Ascending aorta (tissue), 2 donors: Measurements from ENCODE around the gene RAD51B. TPM values are rescaled to one million over a fixed set of nuclear protein-coding genes. Genes with fewer than 3 reads are reported as not detected.

Source experiments
- DNase-seq, 2 donors: peaks; one replicate each; pipeline ENCODE4 v3.0.0-alpha.2; 2019; ENCODE audit warnings: low spot score in 2 of 2
- H3K27ac ChIP-seq, 2 donors: fragments of 200-600 bp; sonication (generic); one replicate each; pipeline ENCODE4 v1.5.1; 2016 to 2017; ENCODE audit warnings: mild to moderate bottlenecking in 1 of 2
- H3K27me3 ChIP-seq: fragments of 200-600 bp; sonication (generic); one replicate; pipeline ENCODE4 v1.5.1; 2017
- H3K36me3 ChIP-seq, 2 donors: fragments of 200-600 bp; sonication (generic); one replicate each; pipeline ENCODE4 v1.5.1; 2016
- H3K4me1 ChIP-seq, 2 donors: fragments of 200-600 bp; sonication (generic); one replicate each; pipeline ENCODE4 v1.5.1; 2016 to 2017; ENCODE audit warnings: mild to moderate bottlenecking in 1 of 2
- H3K4me3 ChIP-seq, 2 donors: fragments of 200-600 bp; sonication (generic); one replicate each; pipeline ENCODE4 v1.5.1; 2016 to 2017; ENCODE audit warnings: mild to moderate bottlenecking in 1 of 2
- H3K9me3 ChIP-seq, 2 donors: fragments of 200-600 bp; sonication (generic); one replicate each; pipeline ENCODE4 v1.5.1; 2016
- CTCF ChIP-seq, 3 experiments: fragments of 200-600 bp in 2 of 3; fragments of 450-650 bp in 1 of 3; sonication (generic) in 2 of 3; IDR thresholded peaks; one replicate each; pipeline ENCODE4 v1.5.1; 2016 to 2019; ENCODE audit warnings: antibody characterized with exemption in 3 of 3, mild to moderate bottlenecking in 1 of 3, moderate library complexity in 1 of 3
- intact Hi-C: fragments of 100-400 bp; cut with DNase I; formaldehyde crosslinking; loops from one replicate; pipeline ENCODE4 v1.15.1; 2023
- total RNA-seq: library from RNA; depleted of rRNA; stranded (reverse); fragments of >200 nt; gene quantifications from one replicate; pipeline ENCODE4 v1.1.0, GENCODE V29; 2016

Gene RAD51B
- total RNA-seq, 1 donor from 2014 or later = not detected

GRCh38 chr14:68551045-68551683 lies 731.6 kb downstream of the RAD51B start:
- no peaks in the 10 kb centered on the region for H3K36me3 ChIP-seq
- H3K27me3 ChIP-seq = no peaks in the 10 kb centered on the region
- intact Hi-C loops = no loop called here
- H3K9me3 ChIP-seq = no peaks in the 10 kb centered on the region
- peaks cover 28 to 63% of the 10 kb centered on the region in 2 donors for H3K4me1 ChIP-seq
- peak in 1 of 2 donors; percentile 62 for DNase-seq
- H3K27ac ChIP-seq = peak overlapping the region; percentile 60 to 66
- no peak for TF ChIP-seq CTCF (IDR thresholded peaks at IDR 0.05)
- H3K4me3 ChIP-seq = no peak overlapping the region

GRCh38 chr14:68552075-68552474 lies 732.5 kb downstream of the RAD51B start:
- no peaks in the 10 kb centered on the region for H3K36me3 ChIP-seq

GRCh38 chr14:68552602-68553001 lies 733.0 kb downstream of the RAD51B start:
- peaks cover 16 to 48% of the 10 kb centered on the region in 2 donors for H3K4me1 ChIP-seq
- no peak for TF ChIP-seq CTCF (IDR thresholded peaks at IDR 0.05)
- H3K36me3 ChIP-seq = no peaks in the 10 kb centered on the region
- intact Hi-C loops = no loop called here
- peak in 1 of 2 donors; percentile 57 for DNase-seq
- H3K9me3 ChIP-seq = no peaks in the 10 kb centered on the region
- H3K27ac ChIP-seq = no peak overlapping the region
- H3K4me3 ChIP-seq = no peak overlapping the region
- H3K27me3 ChIP-seq = no peaks in the 10 kb centered on the region

More at GRCh38 chr14:68552075-68552474, 732.5 kb downstream of the RAD51B start:
- Histone ChIP-seq H3K4me3 (no peak overlapping the region), H3K4me1 (peaks cover 20 to 54% of the 10 kb centered on the region in 2 donors), H3K9me3 (no peaks in the 10 kb centered on the region), H3K27me3 (no peaks in the 10 kb centered on the region), H3K27ac (no peak overlapping the region)
- intact Hi-C loops = no loop called here
- peak in 1 of 2 donors; percentile 42 for DNase-seq
- no peak for TF ChIP-seq CTCF (IDR thresholded peaks at IDR 0.05)

GRCh38 chr14:68553311-68553710 lies 733.7 kb downstream of the RAD51B start:
- H3K9me3 ChIP-seq = no peaks in the 10 kb centered on the region
- intact Hi-C loops = no loop called here
- peaks cover 13 to 43% of the 10 kb centered on the region in 2 donors for H3K4me1 ChIP-seq
- TF ChIP-seq CTCF (IDR thresholded peaks at IDR 0.05) = no peak
- no peaks in the 10 kb centered on the region for H3K27me3 ChIP-seq
- peak in 1 of 2 donors; percentile 60 for DNase-seq
- H3K4me3 ChIP-seq = no peak overlapping the region
- H3K27ac ChIP-seq = peak overlapping the region; percentile 53 to 66
- no peaks in the 10 kb centered on the region for H3K36me3 ChIP-seq

- DNase-seq = peak in 1 of 2 donors; percentile 49
- H3K27ac ChIP-seq = peak overlapping the region; percentile 53 to 66
- no peaks in the 10 kb centered on the region for H3K9me3 ChIP-seq
- H3K4me1 ChIP-seq = peaks cover 9 to 34% of the 10 kb centered on the region in 2 donors
- TF ChIP-seq CTCF (IDR thresholded peaks at IDR 0.05) = no peak
- no peaks in the 10 kb centered on the region for H3K27me3 ChIP-seq
- no peak overlapping the region for H3K4me3 ChIP-seq
- intact Hi-C loops = no loop called here
- no peaks in the 10 kb centered on the region for H3K36me3 ChIP-seq
These were observed 734.7 kb downstream of the RAD51B start for GRCh38 chr14:68554231-68554630.
